ENCODE measurements around the gene DNAH12.
A peak's percentile ranks its signal among the peaks of the same experiment; 100 is the strongest.
"Not testable (repeated sequence)": the region's sequence is repeated elsewhere in the genome, so short reads cannot be mapped to it uniquely, and the experiment has no call there.

The DNAH12 gene

DNA sequence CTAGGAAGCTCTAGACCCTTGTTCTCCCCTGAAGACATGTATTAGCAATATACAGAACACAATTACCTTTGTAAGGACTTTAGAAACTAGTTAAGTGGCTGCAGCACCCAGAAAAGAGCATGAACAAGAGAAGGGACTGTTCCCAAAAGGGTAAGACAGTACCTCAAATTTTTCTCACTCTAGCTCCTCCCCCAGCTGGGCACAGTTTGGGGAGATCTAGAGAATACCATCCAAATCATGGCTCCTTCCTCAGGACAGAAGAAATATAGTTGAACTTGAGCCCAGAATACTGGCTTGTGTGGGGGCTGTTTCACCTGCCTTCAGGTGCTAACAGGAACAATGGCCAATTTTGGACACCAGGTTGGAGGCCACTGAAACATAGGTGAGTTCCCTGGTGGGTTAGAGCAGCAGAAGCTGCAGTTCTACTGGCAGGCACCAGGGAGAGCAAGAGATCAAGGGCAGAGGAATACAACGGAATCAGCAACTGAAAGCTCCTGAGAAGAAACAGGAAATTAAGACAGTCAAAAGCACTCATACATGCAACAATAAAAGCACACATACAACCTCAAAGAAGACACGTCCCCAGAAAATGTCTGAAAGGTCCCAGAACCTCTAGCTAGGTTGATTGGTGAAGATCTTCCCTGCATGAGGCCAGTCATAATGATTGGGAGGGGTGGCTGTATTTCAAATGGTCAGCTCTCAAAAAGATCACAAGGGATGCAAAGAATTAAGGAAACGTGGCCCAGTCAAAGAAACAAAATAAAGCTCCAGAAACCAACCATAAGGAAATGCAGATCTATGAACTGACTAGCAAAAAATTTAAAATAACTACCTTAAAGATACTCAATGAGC lies 146.7 kb downstream of the DNAH12 start:
- FAIRE-seq, result no peak

DNA sequence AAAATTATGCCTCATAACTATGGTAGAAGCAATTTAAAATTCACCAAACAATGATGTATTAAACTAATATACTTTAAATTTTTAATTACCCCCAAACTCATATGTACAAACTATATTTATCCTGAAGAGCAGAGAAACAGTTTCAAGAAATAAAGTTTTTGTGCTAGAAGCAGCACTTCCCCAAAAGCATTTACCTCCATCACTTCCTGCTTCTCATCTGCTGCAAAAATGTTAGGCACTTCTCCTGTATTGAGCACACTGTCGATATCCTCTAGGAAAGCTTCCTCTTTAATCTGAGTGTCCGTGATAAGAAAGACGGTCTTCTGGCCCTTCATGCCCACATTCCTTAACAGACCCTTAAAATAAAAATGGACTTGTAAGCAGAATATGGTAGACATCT lies 150.2 kb downstream of the DNAH12 start:
- FAIRE-seq, result no peak

DNA sequence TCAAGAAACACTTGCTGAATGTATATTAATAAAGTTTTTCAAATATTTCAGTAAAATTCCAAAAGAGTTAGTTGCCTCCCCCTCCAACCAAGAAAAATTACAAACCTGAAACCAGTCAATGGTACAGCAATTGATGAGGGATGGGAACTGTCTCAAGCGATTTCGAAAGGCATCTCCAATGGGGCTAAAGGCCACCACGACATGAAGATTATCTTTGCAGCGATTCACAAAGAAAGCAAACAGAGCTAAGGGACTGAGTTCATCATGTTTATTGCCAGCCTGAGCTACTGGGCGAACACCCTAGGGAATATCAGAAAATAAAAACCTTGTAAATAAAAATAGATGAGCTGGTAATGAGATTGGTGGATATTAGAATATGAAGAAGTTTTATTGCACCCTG lies 152.4 kb downstream of the DNAH12 start:
- no peak for FAIRE-seq

DNA sequence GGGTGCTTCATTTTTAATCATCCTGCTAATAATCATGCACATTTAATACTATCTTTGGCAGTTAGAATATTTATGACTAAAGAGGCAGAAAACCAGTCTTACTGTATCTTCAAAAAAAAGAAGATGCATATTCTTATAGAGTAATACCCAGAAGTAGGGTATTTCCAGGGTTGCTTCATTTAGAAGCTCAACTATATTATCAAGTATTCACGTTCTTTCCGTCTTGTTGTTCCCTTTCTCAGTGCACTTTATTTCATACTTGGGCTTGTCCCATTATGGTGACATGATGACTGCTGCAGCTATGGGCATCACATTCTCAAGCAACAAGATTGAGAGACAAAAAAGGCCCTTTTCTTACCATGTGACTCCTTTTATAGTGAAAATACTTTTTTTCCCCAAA lies 154.9 kb downstream of the DNAH12 start:
- FAIRE-seq, result no peak

DNA sequence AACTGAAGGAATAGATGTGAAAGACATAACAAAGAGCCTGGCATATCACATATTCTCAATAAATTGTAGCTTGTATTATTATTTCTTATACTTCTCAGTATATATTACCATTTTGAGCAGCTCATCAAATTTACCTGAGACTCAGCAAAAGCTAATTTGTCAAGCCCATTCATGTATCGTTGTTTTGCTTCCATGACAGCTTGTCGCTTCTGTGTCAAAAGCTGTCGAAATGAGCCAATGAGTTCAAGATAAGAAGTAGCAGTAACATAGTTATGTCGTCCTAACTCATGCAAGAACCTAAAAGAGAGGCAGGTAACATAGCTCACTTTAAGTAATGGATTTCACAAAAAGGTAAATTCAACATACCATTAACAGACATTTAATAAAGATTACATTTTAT lies 157.8 kb downstream of the DNAH12 start:
- no peak for FAIRE-seq

DNA sequence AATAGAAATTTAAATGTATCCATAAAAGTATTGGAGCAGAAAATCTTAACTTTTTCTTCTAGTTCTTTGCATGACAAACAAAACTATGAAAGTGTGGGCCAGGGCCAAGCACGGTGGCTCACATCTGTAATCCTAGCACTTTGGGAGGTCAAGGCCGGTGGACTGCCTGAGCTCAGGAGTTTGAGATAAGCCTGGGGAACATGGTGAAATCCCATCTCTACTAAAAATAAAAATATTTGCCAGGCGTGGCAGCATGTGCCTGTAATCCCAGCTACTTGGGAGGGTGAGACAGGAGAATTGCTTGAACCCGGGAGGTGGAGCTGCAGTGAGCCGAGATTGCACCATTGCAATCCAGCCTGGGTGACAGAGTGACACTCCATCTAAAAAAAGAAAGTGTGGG lies 158.6 kb downstream of the DNAH12 start:
- FAIRE-seq, result no peak

DNA sequence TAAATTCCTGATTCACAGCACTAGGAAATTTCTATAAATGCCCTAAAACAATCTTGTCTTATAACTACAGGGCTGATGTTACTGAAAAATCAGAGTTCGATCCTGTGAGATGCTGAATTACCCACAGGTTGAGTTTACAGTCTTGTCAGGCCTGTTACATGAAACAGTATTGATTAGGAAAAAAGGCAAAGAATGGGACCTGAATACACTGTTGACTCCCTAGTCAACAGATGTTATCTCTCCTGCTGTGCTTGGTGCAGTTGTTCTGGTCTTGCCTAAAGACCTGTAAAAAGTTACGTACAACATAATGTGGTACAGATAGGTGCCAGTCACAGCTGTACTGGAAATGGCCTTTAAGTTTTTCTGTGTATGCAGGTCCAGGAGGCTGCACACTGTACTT lies 160.3 kb downstream of the DNAH12 start:
- no peak for FAIRE-seq

DNA sequence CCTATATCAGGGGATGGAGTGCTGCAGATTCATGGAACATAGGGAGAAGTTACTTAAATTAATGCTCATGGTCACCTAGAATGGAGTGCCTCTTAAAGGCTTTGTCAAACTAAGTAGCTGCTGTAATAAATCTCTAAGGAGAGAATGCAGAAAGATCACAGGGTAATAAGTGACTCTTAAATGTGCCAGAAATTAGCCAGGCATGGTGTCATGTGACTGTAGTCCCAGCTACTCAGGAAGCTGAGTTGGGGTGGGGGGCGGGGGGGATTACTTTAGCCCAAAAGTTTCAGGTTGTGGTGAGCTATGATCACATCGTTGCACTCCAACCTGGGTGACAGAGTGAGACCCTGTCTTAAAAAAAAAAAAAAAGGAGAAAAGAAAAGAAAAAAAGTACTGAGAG lies 160.7 kb downstream of the DNAH12 start:
- FAIRE-seq, result no peak

DNA sequence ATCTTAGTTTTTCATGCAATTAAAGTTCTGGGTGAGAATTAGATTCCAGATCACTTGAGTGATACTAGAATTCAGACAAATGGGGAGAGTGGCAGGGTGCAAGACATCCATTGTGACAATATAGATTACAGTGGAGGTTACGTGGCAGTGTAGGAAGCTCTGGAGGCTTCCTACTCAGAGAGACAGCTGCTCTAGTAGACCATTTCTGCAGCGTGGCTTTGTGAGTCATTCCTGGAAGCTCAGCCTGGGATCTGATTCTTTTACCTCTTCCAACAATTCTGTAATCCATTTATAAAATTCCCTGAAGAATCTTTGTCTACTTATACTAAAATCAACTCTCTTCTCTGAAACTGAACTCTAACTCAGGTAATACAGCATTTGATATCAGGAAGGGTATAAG lies 161.2 kb downstream of the DNAH12 start:
- FAIRE-seq, result no peak

DNA sequence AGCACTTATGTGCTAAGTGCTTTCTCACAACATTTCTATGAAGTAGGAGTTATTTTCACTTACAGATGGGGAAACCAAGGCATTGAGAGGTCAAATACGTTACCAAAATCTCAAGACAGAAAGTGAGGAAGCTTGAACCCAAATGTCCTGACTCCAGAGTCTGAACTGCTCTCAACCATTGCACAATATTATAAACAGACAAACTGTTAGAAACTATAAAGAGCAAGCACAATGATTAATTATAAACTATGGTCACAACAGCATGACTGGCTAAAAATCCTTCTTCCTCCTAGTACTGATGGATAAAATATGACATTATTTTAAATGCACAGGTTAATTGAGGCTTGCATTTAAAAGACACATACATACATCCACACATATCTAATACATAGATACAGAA lies 173.8 kb downstream of the DNAH12 start:
- no peak for FAIRE-seq

DNA sequence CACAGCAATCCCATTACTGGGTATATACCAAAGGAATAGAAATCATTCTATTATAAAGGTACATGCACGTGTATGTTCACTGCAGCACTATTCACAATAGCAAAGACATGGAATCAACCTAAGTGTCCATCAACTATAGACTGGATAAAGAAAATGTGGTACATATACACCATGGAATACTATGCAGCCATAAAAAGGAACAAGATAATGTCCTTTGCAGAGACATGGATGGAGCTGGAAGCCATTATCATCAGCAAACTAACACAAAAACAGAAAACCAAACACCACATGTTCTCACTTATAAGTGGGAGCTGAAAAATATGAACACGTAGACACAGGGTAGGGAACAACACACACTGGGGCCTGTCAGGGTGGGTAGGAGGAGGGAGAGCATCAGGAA lies 179.1 kb downstream of the DNAH12 start:
- FAIRE-seq, result not testable (repeated sequence)

DNA sequence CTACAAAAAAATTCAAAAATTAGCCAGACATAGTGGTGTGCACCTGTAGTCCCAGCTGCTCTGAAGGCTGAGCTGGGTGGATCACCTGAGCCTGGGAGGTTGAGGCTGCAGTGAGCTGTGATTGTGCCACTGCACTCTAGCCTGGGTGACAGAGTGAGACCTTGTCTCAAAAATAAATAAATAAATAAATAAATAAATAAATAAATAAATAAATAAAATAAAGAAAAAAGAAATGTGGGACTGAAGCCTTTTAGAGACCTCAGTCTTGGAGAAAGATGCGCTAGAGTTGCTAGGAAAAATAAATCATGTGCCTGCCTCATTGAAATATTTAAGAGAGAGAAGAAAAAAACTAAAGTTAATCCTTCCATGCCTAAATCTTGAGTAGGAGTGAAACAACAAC lies 187.9 kb downstream of the DNAH12 start:
- not testable (repeated sequence) for FAIRE-seq

DNA sequence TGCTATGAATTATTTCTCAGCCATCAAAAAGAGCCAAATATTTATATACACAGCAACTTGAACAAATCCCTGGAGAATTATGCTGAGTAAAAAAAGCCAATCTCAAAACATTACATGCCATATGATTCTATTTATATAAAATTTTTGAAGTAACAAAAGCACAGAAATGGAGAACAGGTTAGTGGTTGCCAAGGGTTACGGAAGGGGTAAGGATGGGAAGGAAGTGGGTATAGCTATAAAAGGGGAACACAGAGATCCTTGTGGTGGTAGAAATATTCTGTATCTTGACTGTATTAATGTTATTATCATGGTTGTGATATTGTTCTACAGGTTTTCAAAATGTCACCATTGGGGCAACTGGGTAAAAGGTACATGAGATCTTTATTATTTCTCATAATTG lies 189.4 kb downstream of the DNAH12 start:
- FAIRE-seq, result no peak

DNA sequence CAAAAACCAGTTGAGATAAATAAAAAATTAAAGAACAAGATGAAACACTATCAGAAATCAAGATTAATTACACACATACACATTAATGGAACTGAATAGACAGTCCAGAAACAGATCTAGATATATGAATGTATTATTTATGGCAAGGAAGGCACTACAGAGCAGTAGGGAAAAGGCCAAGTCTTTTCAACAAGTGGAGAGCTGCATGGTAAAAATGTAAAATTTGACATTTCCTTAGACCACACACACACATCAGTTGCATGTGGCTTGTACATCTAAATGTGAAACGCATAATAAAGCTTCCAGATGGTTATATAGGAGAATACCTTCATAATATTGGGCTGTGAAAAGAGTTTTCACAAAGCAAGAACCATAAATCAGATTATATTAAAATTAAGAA lies 193.9 kb downstream of the DNAH12 start:
- no peak for FAIRE-seq

DNA sequence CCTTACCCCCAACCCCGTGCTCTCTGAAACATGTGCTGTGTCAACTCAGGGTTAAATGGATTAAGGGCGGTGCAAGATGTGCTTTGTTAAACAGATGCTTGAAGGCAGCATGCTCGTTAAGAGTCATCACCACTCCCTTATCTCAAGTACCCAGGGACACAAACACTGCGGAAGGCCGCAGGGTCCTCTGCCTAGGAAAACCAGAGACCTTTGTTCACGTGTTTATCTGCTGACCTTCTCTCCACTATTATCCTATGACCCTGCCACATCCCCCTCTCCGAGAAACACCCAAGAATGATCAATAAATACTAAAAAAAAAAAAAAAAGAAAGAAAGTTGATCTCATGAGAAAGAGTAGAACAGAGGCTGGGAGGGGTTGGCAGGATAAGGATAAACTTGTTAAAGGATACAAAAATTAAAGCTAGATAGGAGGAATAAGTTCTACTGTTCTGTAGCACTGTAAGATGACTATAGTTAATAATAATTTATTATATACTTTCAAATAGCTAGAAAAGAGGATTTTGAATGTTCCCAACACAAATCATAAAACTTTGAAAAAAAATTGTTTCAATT lies 205.0 kb downstream of the DNAH12 start:
- peak; percentile 39 for FAIRE-seq

DNA sequence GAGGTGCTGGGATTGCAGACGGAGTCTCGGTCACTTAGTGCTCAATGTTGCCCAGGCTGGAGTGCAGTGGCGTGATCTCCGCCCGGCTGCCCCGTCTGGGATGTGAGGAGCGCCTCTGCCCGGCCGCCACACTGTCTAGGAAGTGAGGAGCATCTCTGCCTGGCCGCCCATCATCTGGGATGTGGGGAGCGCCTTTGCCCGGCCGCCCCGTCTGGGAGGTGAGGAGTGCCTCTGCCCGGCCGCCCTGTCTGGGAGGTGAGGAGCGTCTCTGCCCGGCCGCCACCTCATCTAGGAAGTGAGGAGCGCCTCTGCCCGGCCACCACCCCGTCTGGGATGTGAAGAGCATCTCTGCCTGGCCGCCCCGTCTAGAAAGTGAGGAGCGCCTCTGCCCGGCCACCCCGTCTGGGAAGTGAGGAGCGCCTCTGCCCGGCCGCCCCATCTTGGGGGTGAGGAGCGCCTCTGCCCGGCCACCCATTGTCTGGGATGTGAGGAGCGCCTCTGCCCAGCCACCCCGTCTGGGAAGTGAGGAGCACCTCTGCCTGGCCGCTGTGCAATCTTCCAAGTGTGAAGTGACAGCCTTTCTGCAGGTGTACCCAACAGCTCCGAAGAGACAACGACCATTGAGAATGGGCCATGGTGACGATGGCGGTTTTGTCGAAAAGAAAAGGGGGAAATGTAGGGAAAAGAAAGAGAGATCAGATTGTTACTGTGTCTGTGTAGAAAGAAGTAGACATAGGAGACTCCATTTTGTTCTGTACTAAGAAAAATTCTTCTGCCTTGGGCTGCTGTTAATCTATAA lies 205.7 kb downstream of the DNAH12 start:
- not testable (repeated sequence) for FAIRE-seq

DNA sequence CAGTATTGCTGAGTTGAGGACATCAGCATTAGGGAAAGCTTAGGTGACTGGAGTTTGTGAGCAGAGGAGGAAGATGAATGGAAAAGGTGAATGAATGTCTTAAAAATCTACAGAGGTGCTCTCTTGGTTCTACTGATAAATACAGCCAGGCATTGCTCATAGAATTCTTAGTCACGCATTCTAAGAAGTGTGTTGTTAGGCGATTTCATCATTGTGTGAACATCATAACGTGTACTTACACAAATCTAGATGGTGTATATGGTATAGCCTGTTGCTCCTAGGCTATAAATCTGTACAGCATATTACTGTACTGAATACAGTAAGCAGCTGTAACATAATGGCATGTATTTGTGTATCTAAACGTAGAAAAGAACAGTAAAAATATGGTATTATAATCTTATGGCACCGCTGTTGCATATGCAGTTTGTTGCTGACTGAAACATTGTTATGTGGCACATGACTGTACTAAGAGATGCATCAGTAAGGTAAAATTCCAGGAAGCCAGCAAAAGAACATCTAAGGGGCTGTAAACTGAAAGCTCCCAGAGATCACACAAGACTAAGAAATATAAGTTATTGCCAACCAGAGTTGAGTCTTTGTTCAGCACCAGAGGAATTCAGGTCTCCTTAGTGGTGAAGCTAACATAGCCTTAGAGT lies 208.7 kb downstream of the DNAH12 start:
- FAIRE-seq, result no peak

DNA sequence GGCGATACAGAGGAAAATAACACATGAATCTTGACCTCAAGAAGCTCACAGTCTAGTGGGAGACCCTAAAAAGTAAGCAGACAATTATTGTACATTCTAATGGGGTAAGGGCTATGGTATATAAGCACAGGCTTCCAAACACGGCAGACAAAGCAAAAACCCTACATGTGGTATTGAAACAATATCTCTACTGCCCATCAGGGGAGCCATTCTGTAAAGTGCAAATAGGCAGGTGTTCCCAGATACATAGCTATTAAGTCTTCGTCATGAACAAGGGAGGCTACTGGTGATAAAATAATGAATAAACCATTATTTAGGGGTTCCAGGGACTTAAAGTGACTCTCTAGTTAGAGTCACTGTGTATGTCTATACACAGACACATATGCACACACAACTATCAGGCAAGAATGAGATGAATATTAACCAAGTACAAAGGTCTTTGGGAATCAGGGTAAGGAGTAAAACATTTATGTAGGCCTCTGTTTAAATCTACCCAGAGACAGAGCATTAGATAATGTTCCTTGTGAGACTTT lies 213.0 kb downstream of the DNAH12 start:
- no peak for FAIRE-seq

DNA sequence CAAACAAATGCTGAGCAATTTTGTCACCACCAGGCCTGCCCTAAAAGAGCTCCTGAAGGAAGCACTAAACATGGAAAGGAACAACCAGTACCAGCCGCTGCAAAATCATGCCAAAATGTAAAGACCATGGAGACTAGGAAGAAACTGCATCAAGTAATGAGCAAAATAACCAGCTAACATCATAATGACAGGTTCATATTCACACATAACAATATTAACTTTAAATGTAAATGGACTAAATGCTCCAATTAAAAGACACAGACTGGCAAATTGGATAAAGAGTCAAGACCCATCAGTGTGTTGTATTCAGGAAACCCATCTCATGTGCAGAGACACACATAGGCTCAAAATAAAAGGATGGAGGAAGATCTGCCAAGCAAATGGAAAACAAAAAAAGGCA lies 217.6 kb downstream of the DNAH12 start:
- FAIRE-seq, result not testable (repeated sequence)

DNA sequence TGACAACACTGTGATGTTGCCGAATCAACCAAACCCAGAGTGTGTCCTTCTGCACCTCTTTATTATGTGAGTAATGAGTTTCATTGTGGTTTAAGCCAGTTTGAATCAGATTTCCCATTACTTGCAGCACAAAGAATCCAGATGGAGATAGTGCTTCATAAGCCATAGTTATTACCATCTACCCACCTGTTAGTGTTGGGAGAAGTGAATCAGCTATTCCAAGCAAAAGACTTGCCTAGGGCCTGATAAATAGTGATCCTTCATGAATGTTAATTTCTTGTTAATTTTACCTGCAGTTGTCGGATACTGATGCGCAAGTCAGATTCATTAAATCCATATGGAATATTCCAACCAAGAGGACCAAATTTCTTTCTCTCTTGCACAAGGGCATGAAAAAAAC lies 229.9 kb downstream of the DNAH12 start:
- no peak for FAIRE-seq

DNA sequence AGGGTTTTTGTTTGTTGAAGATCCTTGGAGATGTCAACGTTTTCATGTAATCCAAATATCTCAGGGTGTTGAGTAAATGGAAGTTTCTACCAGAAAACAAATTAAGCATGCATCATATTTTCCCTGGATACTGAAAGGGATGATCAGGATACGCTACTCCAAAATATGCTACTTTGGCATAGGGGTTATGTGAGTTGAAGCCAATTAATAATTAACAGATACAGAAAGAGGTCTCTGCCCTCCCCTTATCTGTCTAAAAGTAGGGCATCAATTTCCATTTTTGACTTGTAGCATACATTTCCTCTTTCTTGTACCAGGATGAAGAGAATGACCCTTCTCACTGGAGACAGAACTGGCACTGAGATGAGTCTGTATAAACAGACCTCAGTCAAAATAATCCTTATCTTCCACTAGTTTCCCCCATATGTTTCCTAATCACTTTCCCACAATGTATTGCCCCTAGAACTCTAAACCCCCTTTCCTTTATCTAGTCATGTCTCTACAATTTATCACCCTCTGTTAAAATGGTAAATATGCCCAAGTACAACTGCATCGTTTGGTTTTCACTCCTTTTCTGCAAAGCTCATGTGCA lies 234.3 kb downstream of the DNAH12 start:
- FAIRE-seq, result no peak

DNA sequence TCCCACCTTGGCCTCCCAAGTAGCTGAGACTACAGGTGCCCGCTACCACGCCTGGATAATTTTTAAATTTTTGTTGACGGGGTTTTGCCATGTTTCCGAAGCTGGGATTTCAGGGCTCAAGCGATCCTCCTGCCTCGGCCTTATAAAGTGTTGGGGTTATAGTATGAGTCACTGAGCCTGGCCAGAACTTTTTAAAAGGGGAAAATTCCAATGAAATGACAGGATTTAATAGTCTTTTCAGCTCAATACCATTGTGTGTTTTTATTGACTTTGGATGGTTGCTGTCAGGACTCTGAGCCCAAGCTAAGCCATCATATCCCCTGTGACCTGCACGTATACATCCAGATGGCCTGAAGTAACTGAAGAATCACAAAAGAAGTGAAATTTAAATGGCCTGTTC lies 240.6 kb downstream of the DNAH12 start:
- FAIRE-seq, result not testable (repeated sequence)

DNA sequence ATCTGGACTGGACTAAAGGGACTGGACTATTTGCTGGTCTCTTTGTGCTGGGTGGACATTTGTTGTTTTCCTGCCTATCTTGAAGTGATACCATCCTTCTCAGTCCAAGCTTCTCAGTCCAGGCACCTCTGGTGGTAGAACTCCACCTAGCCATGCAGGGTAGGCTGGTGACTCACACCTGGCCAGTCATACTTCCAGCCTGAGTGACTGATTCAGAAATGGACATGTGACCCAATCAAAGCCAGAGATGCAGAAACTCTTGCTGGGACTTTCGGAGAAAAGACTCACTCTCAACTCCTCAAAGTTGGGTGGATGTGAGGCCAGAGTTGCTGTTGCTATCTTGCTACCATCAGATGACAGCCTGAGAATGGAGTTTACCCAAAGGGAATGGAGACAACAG lies 246.1 kb downstream of the DNAH12 start:
- FAIRE-seq, result no peak
